Measurements from ENCODE around the gene MINDY4B.

GRCh38 chr3:150823277-150823676 is 82.0 kb downstream of the MINDY4B start:
- TF ChIP-seq CTCF (CRISPR knock-in tag; IDR thresholded peaks at IDR 0.05) (no peak), SYNCRIP (IDR thresholded peaks at IDR 0.05; ENCODE audit: insufficient read depth, low read depth, low read length) (no peak), ETV5 (CRISPR knock-in tag; IDR thresholded peaks at IDR 0.05; ENCODE audit: borderline replicate concordance) (no peak), POLR2A (IDR thresholded peaks at IDR 0.05; ENCODE audit: insufficient read depth in 1 of 2, low read depth in 2 of 2, low read length in 2 of 2) (no peak), NR2F6 (IDR thresholded peaks at IDR 0.05) (no peak), NR2F6 (CRISPR knock-in tag; IDR thresholded peaks at IDR 0.05) (no peak), ZNF609 (CRISPR knock-in tag; IDR thresholded peaks at IDR 0.05; ENCODE audit: borderline replicate concordance) (no peak)
